ENCODE measurements around the gene JAZF1. TPM values are rescaled to one million over a fixed set of nuclear protein-coding genes. Genes with fewer than 3 reads are reported as not detected.

JAZF1 gene
- total RNA-seq, 1 donor from 2014 or later = 16.1 TPM

GRCh38 chr7:27840313-27840712 is 340.3 kb downstream of the JAZF1 start:
- no peak for DNase-seq (ENCODE audit: low spot score)

DNA sequence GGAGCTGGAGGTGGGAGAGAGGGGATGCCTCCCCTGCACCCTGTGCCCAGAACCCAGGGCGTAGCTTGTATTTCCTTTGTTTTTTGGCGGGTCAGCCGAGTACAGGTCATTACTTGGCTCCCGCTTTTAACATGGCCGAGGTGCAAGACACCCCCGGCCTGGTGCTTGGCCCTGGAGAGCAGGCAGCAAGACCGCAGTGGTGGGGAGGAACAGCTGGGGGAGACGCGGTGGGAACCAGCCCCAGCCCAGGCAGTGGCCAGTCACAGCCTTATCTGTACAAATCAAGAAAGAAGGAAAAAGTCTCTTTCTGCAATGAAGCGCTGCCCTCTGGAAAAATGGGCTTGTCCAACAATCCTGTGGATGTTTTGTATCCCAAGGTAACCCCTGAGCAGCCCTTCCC is 341.5 kb downstream of the JAZF1 start:
- no peak for DNase-seq (ENCODE audit: low spot score)

DNA sequence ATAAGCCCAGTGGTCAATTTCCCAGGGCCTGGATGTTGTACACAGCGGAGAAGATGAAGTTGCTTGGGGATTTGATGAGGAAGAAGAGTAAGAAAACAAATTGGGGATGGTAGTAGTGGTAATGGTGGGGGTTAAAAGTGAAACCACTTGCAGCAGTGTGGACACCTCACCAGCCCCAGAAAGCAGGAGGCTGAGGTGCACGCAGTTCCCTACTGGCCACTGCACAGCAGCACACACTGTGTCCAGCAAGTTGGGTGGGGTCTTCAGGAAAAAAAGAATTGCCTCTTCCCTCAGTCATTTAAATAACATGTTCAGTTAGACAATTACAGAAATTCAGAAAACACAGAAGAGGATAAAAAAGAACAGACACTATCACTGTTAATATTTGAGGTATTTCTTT is 344.1 kb downstream of the JAZF1 start:
- DNase-seq (ENCODE audit: low spot score) = no peak

GRCh38 chr7:27835376-27835775 is 345.2 kb downstream of the JAZF1 start:
- DNase-seq (ENCODE audit: low spot score) = no peak

- DNase-seq (ENCODE audit: low spot score) = no peak
These were observed 346.2 kb downstream of the JAZF1 start for GRCh38 chr7:27834179-27834921.

DNA sequence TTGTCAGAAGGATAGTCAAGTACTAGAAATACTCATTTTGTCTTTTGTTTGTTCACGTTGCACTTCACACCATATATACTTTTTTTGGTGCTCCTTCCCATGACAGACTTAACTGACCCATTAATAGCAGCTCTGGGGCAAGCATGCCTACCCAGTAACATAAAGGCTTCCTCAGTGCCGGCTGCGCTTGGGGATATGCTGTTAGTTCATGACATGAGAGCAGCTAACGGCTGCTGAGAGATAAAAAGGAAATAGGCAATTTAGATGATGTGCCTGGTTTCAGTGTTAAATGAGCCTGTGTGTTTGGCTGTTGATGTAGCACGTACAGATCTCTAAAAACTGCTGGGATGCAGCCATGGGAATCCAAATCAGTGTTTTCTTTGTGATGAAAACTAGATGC is 354.2 kb downstream of the JAZF1 start:
- no peak for DNase-seq (ENCODE audit: low spot score)

DNA sequence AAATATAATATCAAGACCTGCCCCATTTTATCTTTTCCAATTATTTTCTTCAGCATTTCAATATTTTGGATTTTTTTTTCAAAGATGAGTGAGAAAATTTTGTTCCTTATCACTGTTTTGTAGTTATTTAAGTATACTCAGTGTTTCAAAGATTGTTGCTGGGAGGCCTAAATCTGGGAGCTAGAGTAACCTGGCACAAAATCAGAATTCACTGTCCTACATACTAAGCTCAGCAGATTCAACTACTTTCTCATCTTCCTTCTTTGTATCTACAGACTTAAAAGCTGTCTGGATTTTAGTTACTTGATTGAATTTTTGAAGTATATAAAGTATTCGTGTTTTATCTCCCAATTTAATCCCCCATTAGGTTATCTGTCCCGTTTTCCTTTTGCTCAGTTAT is 354.7 kb downstream of the JAZF1 start:
- DNase-seq (ENCODE audit: low spot score) = no peak

GRCh38 chr7:27822245-27822644 is 358.4 kb downstream of the JAZF1 start:
- DNase-seq (ENCODE audit: low spot score) = no peak

- no peak for DNase-seq (ENCODE audit: low spot score)
These were observed 367.9 kb downstream of the JAZF1 start for GRCh38 chr7:27812706-27813105.

GRCh38 chr7:27810186-27810585 is 370.4 kb downstream of the JAZF1 start:
- DNase-seq (ENCODE audit: low spot score) = no peak

DNA sequence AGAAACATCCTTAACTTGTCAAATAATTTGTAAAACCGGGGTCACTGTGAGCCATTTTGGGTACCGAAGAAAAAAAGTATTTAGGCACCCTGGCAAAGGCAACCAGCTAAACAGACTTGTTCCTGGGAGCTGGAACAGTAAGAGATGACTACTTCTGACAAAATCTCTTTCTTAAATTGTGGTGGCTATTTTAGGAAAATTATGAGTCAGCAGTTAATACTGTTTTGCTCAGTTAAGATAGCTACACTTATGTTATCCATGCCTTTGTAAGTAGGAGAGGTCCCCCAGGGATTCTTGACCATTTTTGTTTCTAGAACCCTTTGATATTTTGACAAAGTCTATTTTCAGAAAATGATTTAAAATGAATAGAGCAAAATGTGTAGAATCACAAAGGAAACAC is 372.0 kb downstream of the JAZF1 start:
- no peak for DNase-seq (ENCODE audit: low spot score)

DNA sequence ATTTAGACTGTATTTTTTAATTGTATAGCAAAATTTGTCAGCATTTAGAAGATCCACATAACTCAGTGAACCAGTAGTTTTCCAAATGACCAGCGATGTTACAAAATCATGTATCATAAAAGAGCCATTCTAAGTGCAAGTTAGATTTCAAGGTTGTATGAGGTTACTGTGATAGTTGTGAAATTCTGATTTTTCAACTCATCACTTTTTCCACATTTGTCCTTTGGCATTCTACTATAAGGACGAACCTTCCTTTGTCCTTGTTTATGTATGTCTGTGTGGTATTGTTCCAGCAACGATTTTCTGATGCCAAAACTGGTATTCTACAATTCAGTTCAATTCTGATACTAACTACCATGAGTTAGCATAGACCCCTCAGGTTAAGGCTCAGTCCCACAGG is 376.5 kb downstream of the JAZF1 start:
- no peak for DNase-seq (ENCODE audit: low spot score)

GRCh38 chr7:27802999-27803398 is 377.6 kb downstream of the JAZF1 start:
- DNase-seq (ENCODE audit: low spot score) = no peak

DNA sequence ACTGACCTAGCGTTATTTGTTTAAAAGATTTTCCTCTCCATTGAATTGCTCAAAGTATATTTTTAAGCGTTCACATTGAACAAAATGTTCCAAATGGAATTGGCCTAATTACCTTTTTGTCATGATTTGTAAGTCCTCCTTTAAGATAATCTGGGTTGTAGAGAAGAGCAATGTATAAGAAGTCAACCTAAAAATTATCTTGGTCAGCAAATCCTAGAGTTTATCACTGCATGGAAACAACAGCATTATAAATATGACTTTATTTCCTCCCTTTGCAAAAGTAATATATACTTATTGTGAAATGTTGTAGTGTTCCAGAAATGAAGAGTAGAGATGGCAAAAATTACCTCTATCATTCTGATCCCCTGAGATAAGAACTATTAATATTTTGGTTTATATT is 381.4 kb downstream of the JAZF1 start:
- no peak for DNase-seq (ENCODE audit: low spot score)

- no peak for DNase-seq (ENCODE audit: low spot score)
These were observed 384.6 kb downstream of the JAZF1 start for GRCh38 chr7:27795977-27796376.

- no peak for DNase-seq (ENCODE audit: low spot score)
These were observed 386.8 kb downstream of the JAZF1 start for GRCh38 chr7:27793780-27794179.

DNA sequence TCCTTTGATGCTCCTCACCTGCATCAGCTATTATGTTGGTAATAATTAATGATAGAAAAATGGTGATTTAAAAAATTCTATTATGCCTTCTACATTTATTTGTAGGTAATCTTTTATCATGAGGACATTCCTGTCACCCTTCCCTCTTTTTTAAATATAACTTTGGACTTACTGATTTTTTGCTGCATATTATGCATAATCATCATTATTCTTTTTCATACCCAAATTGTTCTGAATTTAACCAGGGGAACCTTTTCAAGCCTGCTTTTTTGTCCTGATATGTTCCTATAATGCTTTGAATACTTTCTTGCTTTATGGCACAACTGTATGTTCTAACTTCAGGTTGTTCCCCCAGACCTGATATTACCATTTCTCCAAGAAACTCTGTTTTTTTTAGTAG is 392.2 kb downstream of the JAZF1 start:
- DNase-seq (ENCODE audit: low spot score) = no peak

DNA sequence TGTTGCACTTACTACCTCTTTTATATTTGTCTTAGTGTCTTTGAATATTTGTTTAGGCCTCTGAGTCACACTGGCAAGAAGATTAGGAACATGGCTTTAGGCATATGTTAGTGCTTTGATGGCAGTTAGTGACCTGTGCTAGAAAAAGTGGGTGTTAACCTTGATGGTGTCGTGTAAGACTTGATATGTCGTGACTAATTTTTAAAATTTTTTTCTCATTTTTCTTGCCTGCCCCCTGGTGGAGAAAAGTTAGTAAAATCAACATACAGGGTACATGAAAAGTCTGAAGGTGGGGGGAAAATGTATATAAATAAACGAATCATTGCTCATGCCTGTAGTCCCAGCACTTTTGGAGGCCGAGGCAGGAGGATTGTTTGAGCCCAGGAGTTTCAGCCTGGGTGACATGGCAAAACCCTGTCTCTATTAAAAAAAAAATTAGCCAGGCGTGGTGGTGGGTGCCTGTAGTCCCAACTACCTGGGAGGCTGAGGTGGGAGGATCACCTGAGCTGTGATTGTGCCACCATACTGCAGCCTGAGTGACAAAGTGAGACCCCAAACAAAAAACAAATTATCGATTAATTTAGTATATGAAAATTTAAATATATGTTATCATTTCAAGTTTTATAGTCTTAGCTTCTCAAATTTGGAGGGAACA is 396.1 kb downstream of the JAZF1 start:
- no peak for DNase-seq (ENCODE audit: low spot score)

GRCh38 chr7:27782849-27783248 is 397.7 kb downstream of the JAZF1 start:
- no peak for DNase-seq (ENCODE audit: low spot score)

DNA sequence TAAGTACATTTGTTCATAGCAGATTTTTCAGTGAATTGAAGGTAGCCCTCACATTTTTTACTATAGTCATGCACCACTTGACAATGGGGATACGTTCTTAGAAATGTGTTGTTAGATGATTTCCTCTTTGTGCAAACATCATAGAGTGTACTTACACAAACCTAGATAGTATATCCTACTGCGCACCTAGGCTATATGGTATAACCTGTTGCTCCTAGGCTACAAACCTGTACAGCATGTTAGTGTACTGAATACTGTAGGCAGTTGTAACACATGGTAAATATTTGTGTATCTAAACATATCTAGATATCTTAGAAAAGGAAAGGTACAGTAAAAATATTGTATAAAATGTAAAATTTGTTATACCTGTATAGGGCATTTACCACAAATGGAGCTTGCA is 399.4 kb downstream of the JAZF1 start:
- no peak for DNase-seq (ENCODE audit: low spot score)
